GM19463 (cell line): Measurements from ENCODE around the gene IGFN1.

ENCODE experiments used
- ATAC-seq: cut with Tn5 transposase; IDR thresholded peaks from one replicate; pipeline ENCODE4 v1.9.1; 2021; ENCODE audit warnings: mild to moderate bottlenecking, moderate library complexity; ENCODE audit not compliant: unreplicated experiment

IGFN1 gene

DNA sequence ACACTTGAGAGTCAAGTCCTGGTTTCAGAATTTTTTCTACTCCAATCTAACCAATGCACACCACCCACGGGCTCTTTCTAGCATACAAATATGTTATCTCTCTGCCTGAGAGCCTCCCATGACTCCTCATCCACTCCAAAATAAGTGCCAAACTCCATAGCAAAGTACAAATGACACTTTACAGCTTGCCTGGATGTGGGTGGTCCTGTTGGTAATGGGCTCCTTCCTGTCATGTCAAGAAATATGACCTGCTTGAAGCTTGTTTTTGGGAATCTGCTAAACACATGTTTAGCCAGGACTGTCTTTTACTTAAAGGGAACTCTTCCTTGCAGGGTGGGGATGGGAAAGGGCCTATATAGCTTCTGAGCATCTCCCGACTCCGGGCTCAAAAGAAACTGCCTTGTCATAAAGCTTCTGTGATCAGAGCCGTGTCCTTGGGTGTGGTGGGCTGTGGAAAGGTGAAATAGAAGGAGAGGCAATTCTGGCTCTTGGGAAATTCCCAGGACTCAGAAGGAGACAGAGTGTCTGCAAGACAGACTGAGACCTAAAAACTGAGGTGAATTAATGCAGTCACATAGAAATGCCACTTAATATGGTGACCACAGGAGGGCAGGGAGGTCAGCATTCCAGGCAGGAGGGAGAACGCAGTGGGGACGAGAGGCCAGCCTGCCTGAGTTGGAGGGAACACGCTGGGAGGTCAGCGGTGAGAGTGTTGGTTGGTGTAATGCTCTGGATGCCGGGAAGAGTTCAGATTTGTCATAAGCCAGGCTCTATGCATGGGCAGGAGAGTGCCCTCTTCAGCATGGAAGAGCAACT lies 6.1 kb upstream of the IGFN1 start:
- no peak for ATAC-seq

DNA sequence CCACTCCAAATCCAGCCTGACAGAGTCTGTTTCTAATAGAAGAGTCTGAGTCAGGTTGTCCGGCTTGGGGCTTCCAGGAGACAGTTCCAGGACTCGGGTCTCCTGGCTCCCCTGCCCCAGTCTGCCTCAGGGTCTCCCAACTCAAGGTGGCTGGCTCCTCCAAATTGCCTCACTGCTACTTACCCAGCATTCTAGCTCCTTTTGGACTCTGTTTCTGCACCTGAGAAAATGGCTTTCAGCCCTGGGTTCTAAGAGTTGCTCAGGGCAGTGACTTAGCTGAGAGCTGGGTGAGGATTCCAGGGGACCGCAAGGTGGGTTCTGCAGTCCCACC lies 5.5 kb upstream of the IGFN1 start:
- ATAC-seq = no peak

DNA sequence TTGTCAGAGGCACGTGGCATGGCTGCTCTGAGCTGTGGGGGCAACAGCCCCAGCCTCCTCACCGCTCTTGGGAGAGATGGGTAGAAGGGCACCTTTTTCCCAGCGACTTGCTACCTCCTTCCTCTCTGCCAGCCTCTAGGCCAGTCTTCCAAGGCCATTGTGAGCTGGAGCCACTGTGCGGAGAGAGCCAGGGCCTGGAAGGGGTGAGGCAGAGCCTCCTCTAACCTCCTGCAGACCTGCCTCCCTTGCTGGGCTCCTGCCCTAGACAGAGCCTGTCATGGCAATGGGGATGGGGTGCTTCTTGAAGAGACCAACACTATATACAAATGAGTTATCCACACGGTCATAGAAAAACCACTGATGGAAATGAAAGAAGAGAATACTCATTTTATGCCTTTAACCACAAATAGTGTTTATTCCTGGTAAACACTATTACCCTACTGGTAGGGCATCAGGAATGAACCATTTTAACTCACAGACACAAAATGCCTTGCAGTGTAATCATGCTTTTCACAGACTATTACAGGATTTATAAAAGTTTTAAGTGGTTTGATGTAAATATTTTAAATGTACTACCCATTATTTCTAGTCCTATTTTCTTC lies 5.0 kb upstream of the IGFN1 start:
- ATAC-seq = no peak

DNA sequence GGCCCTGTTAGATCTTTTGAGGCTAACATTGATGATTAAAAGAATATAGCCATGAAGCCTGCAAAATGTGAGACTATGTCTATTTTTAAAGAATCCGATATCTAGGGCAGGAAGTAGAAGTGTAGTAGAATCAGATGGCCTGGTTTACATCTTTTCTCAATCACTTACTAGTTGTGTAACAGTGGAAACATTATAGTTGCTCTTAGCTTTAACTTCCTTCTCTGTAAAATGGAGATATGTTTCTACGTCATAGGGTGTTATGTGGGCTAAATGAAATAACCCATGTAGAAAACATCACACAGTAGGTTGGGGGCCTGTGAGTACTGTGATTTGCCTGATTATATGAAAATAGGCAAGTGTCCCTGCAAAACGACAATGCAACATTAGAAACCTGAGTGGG lies 4.4 kb upstream of the IGFN1 start:
- no peak for ATAC-seq

DNA sequence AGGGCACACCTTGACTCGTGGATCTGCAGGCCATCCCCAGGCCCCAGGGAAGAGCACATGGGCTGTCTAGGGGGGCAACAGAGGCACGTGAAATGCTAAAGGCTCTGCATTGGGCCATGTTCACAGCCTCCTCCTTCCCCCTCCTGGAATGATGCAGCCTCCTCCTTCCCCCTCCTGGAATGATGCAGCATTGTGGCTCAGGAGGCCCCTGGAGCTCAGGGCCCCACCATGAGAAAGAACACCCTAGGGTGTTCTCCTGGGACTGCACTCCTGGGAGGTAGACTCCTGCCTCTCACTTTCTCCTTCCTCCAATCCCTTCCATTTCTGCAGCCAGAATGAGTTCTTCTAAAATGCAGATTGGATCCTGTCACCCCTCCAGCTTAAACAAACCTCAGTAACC lies 1.5 kb upstream of the IGFN1 start:
- ATAC-seq = no peak

DNA sequence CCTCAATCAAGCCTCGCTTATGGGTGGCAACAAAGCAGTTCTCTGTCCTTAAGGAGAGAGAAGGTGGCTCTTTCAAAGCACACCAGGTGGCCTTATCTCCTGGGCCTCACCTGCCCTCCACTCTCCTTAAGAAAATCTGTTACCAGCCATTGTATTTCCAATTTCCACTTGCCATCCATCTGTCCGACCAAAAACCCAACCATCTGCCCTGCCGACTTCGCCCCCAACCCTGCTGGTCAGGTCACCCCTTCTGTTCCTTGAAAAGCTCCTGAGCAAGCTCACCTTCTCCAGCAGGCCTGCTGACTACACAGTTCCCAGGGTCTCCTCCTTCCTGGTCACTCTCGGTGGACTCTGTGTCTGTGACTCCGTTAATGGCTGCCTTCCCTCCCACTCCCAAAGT lies 619 bp upstream of the IGFN1 start:
- no peak for ATAC-seq

DNA sequence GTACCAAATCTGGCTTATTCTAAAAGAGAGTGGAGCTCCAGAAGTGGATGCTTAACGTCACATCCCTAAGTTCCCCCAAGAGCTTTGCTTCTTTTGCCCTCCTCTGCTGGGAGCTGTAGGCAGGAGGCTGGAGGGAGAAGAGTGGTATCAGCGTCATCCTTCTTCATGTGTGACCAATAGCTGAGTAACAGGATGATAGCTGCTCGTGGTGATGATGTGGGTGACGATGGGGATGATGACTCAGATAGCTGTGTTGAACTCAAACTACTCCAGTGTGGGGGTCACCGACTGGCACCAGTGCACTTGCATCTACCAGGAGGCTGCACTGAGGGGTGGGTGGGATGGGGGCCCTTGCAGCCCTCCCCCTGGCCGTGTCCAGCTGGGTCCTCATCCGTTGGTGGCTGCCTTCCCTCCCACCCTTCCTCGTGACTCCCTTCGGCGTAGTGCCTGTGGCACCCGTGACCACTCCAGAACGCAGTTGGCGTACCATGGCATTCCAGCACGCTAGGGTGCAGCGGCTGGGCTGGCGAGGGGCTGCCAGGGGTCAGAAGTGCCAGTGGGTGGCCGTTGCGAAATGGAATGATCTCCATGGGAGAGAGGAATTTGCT lies 1.1 kb downstream of the IGFN1 start:
- ATAC-seq = no peak

DNA sequence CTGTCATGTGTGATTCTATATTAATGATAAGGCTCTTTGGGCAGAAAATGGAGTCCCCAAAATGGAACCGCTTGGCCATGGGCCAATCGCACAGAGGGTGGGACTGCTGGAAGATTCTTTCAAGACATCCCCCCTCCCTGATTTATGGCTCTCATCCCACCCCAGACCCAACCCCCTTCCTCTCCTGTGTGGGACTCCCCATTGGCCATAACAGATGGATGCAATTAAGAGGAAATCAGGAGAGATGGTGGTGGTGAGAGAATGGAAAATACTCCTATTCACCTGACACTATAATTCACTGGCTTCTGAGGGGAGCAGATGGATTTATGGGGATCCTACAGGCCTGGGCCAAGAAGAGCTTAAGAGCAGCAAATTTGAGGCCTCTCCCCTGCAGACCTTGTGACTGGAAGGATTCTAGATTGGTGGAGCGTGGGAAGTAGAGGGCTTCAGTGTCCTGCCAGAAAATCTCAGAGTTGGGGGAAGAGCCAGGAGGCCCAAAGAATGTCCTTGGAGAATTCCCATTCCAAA lies 1.7 kb downstream of the IGFN1 start:
- no peak for ATAC-seq

DNA sequence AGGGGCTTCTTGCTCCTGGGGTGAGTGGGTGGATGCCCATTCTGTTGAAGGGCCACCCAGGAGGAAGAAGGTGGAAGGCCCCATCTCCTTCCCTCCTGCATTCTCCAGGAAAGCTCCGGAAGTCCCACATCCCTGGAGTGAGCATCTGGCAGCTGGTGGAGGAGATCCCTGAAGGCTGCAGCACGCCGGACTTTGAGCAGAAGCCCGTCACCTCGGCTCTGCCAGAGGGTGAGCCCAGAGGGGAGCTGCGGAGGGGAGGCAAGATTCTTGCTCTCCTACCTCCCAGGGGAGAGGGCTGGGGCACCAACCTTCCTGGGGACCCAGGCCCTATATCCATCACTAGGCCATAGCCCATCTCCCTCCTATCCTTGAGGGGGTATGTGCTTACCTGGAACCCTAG lies 3.4 kb downstream of the IGFN1 start:
- ATAC-seq = no peak

DNA sequence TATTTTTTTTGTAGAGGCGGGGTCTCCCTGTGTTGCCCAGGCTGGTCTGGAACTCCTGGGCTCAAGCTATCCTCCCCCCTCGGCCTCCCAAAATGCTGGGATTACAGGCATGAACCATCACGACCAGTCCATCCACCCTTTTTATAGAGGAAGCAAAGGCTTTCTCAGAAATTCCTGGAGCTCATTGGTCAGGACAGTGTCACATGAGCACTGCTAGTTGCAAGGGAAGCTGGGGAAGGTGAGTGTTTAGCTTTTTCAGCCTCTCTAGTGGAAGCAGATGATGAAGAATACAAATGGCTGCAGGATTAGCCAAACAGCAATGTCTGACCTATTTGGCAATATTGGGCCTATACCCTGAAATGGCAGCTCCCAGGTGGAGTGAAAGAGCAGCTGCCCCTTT lies 8.0 kb downstream of the IGFN1 start:
- ATAC-seq = no peak

DNA sequence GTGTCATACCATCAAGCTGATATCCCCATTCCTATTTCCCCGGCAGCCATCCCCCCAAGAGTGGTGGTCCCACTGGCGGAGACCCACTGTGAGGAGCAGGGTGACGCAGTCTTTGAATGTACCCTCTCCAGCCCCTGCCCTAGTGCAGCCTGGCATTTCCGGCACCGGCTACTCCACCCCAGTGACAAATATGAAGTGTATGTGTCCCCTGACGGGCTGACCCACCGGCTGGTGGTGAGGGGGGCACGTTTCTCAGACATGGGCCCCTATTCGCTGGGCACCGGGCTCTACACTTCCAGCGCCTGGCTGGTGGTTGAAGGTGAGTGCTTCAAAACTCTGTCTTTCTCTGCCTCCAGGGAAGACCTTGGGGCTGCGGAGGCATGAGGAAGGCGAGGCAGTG lies 14.4 kb downstream of the IGFN1 start:
- ATAC-seq = no peak

DNA sequence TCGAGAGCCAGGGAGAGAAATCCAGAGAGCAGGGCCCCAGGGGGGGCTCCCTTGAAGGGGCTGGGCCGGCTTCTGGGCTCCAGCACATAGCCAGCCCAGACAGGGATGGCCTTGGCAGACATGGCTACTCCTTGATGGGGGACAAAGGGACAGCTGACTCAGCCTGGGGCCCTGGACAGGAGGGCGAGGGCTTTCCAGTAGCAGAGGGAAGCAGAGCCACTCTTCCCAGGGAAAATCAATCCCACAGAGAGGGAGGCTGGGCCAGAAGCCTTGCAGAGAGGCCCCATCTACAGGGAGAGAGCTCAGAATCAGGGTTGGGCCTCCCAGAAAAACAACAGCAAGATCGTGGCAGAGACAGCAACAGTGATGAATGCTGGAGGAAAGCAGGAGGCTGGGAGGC lies 15.6 kb downstream of the IGFN1 start:
- no peak for ATAC-seq

DNA sequence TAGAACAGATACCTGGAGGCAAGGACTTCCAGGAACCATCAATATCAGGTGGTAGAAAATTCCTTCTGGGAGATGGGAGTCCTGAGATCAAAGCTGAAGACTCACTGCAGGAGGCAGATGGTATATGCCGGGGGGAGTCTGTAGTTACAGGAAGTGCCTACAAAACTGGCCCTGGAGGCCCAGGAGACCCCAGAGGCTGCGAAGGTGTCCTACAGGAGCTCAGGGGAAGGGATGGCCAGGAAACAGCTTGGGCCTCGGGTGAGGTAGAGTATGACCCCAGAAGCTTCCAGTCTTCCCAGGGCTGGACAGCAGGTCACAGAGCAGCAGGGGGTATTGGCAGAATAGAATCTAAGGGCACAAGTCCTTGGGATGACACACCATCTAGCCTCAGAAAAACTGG lies 16.4 kb downstream of the IGFN1 start:
- ATAC-seq = no peak

DNA sequence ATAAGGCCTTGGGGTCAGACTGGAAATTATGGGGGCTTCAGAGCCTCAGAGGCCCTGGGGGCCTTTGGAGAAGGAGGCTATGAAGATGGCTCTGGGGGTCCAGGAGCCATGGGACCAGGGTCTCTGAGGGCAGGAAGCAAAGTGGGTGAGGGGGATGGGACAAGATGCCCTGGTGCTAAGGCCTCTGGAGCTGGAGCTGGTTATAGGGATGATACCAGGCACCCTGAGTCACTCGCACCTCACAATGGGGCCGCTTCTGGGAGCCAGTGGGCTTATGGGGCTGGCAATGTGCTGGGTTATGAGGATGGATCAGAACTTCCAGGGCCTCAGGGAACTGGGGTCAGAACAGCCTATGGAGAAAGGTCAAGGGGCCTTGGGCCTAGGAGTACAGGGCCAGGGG lies 17.6 kb downstream of the IGFN1 start:
- ATAC-seq = no peak

DNA sequence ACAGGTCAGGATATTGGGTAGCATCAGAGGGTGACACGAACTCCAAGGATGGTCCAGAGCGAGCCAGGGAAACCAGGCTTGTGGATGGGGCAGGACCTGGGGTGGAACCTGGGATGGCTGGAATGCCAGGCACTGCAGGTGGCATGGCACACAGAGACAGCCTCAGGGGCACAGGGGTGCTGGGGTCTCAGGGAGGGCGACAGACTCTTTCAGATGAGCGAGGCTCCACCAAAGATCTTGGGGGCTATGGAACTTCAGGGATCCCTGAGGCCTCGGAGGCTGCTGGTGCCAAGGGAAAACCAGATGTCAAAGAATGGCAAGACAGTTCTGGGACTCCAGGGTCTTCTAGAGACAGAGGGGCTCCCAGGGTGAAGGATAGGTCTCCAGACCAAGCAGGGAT lies 21.4 kb downstream of the IGFN1 start:
- no peak for ATAC-seq

DNA sequence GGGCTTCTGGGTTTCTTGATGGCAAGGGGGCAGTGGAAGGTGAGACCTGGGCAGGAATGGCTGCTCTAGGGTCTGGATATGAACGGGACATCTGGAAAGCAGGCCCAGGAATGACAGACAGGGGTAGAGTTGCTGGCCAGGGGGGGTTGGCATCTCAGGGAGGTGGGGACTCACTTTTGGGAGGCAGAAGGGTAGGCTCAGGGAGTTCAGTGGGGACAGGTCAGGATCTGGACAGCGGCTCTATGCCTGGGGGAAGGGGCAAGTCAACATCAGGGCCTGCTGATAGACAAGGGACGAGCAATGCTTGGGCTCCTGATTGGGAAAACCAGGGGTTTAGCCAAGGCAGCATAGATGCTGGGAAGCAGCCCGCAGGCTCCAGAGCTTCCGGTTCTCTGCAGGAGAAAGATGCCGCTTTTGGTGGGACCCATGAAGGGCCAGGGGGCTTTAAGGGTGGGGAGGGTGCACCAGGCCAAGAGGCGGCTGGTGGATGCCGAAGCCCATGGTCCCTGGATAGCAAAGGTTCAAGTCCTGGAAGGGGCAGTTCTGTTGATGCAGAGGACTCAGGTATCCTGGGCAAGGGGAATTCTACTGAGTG lies 21.9 kb downstream of the IGFN1 start:
- ATAC-seq = no peak

DNA sequence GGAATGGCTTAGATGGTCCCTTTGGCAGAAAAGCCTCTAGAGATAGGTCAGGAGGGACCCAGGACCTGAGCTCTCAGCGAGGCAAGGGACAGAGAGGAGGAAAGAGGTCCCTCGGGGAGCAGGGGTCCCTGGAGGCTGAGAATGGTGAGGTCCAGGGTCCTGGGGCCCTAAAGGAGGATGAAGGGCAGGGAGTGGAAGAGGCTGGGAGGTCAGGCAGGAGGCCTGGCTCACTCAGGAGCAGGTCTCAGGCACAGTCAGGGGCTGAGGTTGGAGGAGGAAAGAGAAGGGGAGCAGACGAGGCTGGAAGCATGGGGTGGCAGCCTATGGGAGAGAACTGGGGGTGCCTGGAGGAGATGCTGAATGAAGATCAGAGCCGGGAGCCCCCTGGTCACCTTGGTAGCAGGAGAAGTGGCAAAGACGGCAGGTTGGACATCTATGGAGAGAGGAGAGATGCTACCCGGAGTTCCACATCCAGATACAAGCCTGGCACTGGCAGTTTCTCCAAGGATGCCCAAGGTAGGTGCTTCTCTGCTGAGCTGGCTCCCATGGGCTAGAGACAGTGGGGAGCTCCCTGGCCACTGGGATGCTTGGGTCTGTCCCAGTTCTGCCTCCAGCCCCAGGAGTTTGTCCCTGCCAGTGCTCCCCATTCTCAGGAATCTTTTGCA lies 22.6 kb downstream of the IGFN1 start:
- no peak for ATAC-seq

DNA sequence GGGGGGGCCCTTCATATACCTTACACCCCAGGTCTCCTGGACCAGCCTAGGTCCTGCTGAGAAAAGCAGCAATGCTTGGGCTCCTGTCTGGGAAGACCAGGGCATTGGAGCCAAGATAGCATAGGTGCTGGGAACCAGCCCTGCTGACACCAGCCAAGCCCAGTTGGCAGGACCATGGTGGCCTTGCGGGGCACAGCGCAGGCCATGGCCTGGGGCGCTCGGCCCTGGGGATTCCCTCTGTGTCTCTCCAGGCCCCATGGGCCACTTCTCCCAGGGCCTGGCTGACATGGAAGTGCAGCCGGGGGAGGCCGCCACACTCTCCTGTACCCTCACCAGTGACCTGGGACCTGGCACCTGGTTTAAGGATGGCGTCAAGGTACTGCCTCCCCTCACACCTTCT lies 23.3 kb downstream of the IGFN1 start:
- no peak for ATAC-seq

DNA sequence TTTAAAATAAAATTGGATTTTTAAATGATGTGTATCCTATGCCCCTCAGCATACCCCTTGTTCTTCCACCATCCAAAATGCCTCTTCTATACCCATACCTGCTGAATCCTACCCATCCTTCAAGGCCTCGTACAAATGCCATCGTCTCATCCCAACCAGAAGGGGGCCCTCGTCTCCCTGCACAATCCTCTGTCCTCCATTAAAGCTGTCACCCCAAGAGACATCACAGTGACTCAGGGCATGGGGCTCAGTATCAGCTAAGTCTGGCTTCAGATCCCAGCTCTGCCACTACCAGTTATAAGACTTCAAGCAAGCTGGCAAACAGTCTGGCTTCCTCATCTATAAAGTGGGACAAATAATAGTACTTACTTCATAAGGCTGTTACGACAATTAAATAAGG lies 23.8 kb downstream of the IGFN1 start:
- no peak for ATAC-seq

DNA sequence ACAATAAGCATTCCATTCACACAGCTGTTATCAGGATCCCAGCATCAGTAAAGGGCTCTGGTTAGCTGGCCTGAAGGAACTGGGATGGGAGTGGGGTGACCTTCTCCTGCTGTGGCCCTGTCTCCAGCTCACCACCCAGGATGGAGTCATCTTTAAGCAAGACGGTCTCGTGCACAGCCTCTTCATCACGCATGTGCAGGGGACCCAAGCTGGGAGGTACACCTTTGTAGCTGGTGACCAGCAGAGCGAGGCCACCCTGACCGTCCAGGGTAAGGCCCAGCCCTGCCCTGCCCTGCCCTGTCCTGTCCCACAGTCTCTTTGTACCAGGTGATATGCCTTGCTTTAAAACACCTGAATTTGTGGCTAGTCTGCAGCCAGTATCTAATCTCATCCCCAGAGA lies 24.3 kb downstream of the IGFN1 start:
- no peak for ATAC-seq
